Mesenteric fat pad (tissue), 1 donor: ENCODE data around the gene TRAPPC3. TPM values are rescaled to one million over a fixed set of nuclear protein-coding genes. Genes with fewer than 3 reads are reported as not detected.

Source experiments
- DNase-seq: peaks from one replicate; pipeline ENCODE4 v3.0.0-alpha.2; 2020; ENCODE audit warnings: low spot score
- total RNA-seq: library from RNA; stranded (reverse); fragmentation: NEBNext Ultra II Directional; extraction: Animal tissue kit (Norgen Biotek cat#: 25700); gene quantifications from one replicate; pipeline ENCODE4 v1.2.1, GENCODE V29; 2021
- donor health status: DM: yes; HTN: yes; CAD: no.

The TRAPPC3 gene
- total RNA-seq, 1 donor from 2014 or later: 68.3 TPM

GRCh38 chr1:36087233-36088123 lies 61.8 kb downstream of the TRAPPC3 start:
- peak; percentile 89 for DNase-seq

Other genes with a start within 250 kb of the TRAPPC3 start
- gene AGO3, start 218.4 kb downstream of the TRAPPC3 start, total RNA-seq: 45.7 TPM
- gene TEKT2, start 65.4 kb downstream of the TRAPPC3 start, total RNA-seq: 0.35 TPM
- gene ADPRS, start 60.6 kb downstream of the TRAPPC3 start, total RNA-seq: 21.8 TPM
- gene COL8A2, start 24.3 kb downstream of the TRAPPC3 start, total RNA-seq: 3.3 TPM
- gene MAP7D1, start 6.7 kb upstream of the TRAPPC3 start, total RNA-seq: 225 TPM
- 94.3 TPM for gene THRAP3, start 75.0 kb upstream of the TRAPPC3 start, total RNA-seq
- 2.6 TPM for gene SH3D21, start 156.9 kb upstream of the TRAPPC3 start, total RNA-seq
- gene EVA1B, start 174.2 kb upstream of the TRAPPC3 start, total RNA-seq: 34.5 TPM
- gene STK40, start 236.4 kb upstream of the TRAPPC3 start, total RNA-seq: 84.0 TPM
- 50.1 TPM for gene LSM10, start 248.4 kb upstream of the TRAPPC3 start, total RNA-seq